Neutrophil (primary cell): ENCODE measurements around the gene SDHA.
"Not testable (repeated sequence)": the region's sequence is repeated elsewhere in the genome, so short reads cannot be mapped to it uniquely, and the experiment has no call there.

ENCODE experiments used
- H3K27ac ChIP-seq: fragments of 200-600 bp; sonication (generic); 2 replicates; pipeline ENCODE4 v1.5.1; 2016; ENCODE audit warnings: mild to moderate bottlenecking, moderate library complexity
- H3K27me3 ChIP-seq: fragments of 200-600 bp; sonication (generic); 2 replicates; pipeline ENCODE4 v1.6.0; 2016; ENCODE audit warnings: mild to moderate bottlenecking
- H3K36me3 ChIP-seq: fragments of 200-600 bp; sonication (generic); 2 replicates; pipeline ENCODE4 v1.5.1; 2017
- H3K4me1 ChIP-seq, 2 experiments: fragments of 200-600 bp in 1 of 2; sonication (generic) in 1 of 2; 1 replicate in 1 of 2; 2 replicates in 1 of 2; pipeline versions ENCODE4 v1.5.1 to v1.6.1; 2013 to 2016; ENCODE audit warnings: low read depth in 1 of 2, low read length in 1 of 2, mild to moderate bottlenecking in 1 of 2, moderate library complexity in 1 of 2; ENCODE audit not compliant: control insufficient read depth in 1 of 2, insufficient read depth in 1 of 2
- H3K4me3 ChIP-seq, 2 experiments: fragments of 200-600 bp in 1 of 2; sonication (generic) in 1 of 2; 1 replicate in 1 of 2; 2 replicates in 1 of 2; pipeline ENCODE4 v1.5.1; 2013 to 2016; ENCODE audit warnings: low read depth in 1 of 2, low read length in 1 of 2, mild to moderate bottlenecking in 1 of 2, moderate library complexity in 1 of 2
- H3K9me3 ChIP-seq: fragments of 200-600 bp; sonication (generic); 2 replicates; pipeline ENCODE4 v1.5.1; 2016
- TF ChIP-seq, protein P1 (sequence below): fragments of 200-600 bp; sonication (generic); IDR thresholded peaks from 2 replicates; pipeline ENCODE4 v1.5.1; 2016; ENCODE audit warnings: antibody characterized with exemption

The SDHA gene

DNA sequence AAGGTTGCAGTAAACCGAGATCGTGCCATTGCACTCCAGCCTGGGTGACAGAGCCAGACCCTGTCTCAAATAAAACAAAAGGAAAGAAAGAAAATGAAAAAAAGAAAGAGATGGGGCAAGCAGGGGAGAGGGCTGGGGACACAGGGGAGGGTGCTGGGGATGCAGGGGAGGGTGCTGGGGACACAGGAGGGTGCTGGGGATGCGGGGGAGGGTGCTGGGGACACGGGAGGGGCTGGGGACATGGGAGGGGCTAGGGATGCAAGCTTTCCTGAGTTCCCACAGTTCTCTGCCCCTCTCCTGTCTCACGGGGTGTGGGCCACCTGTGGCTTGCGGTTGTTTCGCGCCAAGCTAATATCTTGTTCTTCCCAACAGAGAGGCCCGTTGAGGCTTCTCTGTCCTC is 60.5 kb downstream of the SDHA start:
- no peaks in the 10 kb centered on the region for H3K4me1 ChIP-seq
- TF ChIP-seq, protein P1, sequence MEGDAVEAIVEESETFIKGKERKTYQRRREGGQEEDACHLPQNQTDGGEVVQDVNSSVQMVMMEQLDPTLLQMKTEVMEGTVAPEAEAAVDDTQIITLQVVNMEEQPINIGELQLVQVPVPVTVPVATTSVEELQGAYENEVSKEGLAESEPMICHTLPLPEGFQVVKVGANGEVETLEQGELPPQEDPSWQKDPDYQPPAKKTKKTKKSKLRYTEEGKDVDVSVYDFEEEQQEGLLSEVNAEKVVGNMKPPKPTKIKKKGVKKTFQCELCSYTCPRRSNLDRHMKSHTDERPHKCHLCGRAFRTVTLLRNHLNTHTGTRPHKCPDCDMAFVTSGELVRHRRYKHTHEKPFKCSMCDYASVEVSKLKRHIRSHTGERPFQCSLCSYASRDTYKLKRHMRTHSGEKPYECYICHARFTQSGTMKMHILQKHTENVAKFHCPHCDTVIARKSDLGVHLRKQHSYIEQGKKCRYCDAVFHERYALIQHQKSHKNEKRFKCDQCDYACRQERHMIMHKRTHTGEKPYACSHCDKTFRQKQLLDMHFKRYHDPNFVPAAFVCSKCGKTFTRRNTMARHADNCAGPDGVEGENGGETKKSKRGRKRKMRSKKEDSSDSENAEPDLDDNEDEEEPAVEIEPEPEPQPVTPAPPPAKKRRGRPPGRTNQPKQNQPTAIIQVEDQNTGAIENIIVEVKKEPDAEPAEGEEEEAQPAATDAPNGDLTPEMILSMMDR: no peak
- H3K36me3 ChIP-seq: peaks cover 33% of the 10 kb centered on the region
- H3K4me3 ChIP-seq: no peak overlapping the region
- no peaks in the 10 kb centered on the region for H3K27me3 ChIP-seq
- H3K9me3 ChIP-seq: no peaks in the 10 kb centered on the region
- H3K27ac ChIP-seq: no peak overlapping the region

DNA sequence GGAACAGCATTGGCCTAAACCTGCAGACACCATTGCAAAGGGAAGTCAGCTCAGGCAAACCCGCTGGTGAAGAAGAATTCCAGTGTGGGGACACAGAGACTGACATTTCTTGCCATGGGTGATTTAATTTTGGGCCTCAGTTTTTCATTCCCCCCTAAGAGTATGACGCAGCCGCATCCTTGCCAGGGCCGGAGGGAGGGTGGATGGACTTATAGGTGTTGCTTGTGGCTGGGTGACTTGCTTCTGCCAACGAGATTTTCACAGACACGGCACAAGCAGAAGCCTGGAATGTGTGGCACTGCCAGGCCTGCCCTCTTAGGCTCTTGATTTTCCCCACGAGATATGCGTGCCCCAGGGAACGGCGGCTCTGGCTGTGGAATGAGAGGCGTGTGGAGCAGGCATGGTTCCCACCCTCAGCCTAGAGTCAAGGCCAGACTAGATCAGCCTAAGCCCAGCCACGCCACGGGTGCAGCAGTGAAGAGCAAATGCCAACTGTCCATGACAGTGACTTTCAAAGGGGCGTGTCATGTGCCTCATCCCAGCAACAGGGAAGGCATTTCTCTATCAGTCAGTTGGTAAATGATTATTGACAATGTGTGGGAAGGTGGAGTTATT is 61.0 kb downstream of the SDHA start:
- H3K36me3 ChIP-seq: peaks cover 31% of the 10 kb centered on the region
- H3K4me1 ChIP-seq: not testable (repeated sequence)

DNA sequence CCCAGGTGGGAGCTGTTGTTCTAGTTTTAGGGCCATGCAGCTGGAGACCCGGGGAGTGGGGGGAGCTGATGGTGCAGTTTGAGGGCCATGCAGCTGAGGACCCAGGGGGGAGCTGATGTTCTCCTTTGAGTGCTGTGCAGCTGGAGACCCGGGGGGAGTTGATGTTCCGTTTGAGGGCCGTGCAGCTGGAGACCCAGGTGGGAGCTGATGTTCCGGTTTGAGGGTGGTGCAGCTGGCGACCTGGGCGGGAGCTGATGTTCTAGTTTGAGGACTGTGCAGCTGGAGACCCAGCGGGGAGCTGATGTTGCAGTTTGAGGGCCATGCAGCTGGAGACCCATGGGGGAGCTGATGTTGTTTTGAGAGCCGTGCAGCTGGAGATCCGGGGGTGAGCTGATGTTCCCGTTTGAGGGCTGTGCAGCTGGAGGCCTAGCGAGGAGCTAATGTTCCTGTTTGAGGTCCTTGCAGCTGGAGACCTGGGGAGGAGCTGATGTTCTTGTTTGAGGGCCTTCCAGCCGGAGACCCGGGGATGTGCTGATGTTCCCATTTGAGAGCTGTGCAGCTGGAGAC is 68.0 kb downstream of the SDHA start:
- no peaks in the 10 kb centered on the region for H3K9me3 ChIP-seq

More for the DNA sequence above, 61.0 kb downstream of the SDHA start:
- not testable (repeated sequence) for H3K27ac ChIP-seq, H3K4me3 ChIP-seq, H3K27me3 ChIP-seq, H3K9me3 ChIP-seq

GRCh38 chr5:290200-290599 is 72.1 kb downstream of the SDHA start:
- H3K4me3 ChIP-seq, H3K9me3 ChIP-seq, H3K27ac ChIP-seq, H3K27me3 ChIP-seq, H3K4me1 ChIP-seq: not testable (repeated sequence)
- peaks cover 26% of the 10 kb centered on the region for H3K36me3 ChIP-seq

More for the DNA sequence above, 68.0 kb downstream of the SDHA start:
- TF ChIP-seq, protein P1: no peak
- Histone ChIP-seq H3K4me3 (no peak overlapping the region), H3K27ac (no peak overlapping the region), H3K4me1 (no peaks in the 10 kb centered on the region), H3K36me3 (peaks cover 32% of the 10 kb centered on the region), H3K27me3 (no peaks in the 10 kb centered on the region)

- not testable (repeated sequence) for H3K4me3 ChIP-seq, H3K4me1 ChIP-seq, H3K27me3 ChIP-seq, H3K27ac ChIP-seq, H3K9me3 ChIP-seq
- H3K36me3 ChIP-seq: peaks cover 14% of the 10 kb centered on the region
These were observed 73.2 kb downstream of the SDHA start for GRCh38 chr5:291345-291744.

- H3K9me3 ChIP-seq, H3K4me3 ChIP-seq, H3K36me3 ChIP-seq, H3K27ac ChIP-seq, H3K4me1 ChIP-seq, H3K27me3 ChIP-seq: not testable (repeated sequence)
These were observed 76.7 kb downstream of the SDHA start for GRCh38 chr5:294788-295187.

- H3K9me3 ChIP-seq, H3K4me1 ChIP-seq, H3K36me3 ChIP-seq, H3K4me3 ChIP-seq, H3K27me3 ChIP-seq, H3K27ac ChIP-seq: not testable (repeated sequence)
These were observed 78.1 kb downstream of the SDHA start for GRCh38 chr5:296207-296606.

DNA sequence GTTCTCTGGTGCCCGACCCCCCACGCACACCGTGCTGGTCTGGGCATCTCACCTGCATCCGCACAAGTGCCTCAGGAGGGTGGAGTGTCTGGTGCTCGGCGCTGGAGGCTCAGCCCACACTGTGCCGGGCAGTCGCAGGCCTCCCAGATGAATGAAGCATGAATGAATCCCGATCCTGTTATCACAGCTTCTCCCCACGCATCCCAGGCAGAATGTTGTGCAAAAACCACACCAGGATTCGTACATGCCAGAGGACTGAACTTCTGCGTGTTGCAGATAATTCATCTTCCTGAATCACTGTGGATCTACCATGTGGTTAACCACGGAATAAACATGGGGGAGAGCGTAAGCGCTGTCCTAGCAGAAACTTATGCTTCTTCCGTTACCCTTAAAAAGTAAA is 78.8 kb downstream of the SDHA start:
- H3K36me3 ChIP-seq, H3K27me3 ChIP-seq, H3K9me3 ChIP-seq, H3K27ac ChIP-seq, H3K4me1 ChIP-seq, H3K4me3 ChIP-seq: not testable (repeated sequence)

DNA sequence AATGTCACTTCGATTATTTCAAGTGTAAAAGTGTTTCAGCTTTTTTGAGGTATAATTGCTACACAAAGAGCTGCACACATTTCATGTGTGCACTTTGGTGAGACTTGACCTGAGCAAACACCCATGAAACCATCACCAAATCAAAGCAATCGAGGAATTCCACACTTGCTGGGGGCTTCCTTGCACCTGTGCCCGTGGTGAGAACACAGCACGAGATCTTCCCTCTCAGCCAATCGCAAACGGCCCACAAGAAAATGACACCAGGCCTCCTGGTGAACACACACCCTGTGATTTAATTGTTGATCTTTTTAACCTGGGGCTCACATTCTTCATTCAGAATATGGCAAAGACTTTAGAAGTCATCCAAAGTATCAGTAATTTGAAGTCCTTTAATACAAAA is 79.3 kb downstream of the SDHA start:
- not testable (repeated sequence) for H3K27me3 ChIP-seq, H3K36me3 ChIP-seq, H3K4me1 ChIP-seq, H3K4me3 ChIP-seq, H3K27ac ChIP-seq, H3K9me3 ChIP-seq

- H3K27me3 ChIP-seq, H3K36me3 ChIP-seq, H3K4me1 ChIP-seq, H3K4me3 ChIP-seq, H3K9me3 ChIP-seq, H3K27ac ChIP-seq: not testable (repeated sequence)
These were observed 80.0 kb downstream of the SDHA start for GRCh38 chr5:297991-298736.
